Measurements from ENCODE around the gene MMS19. TPM values are rescaled to one million over a fixed set of nuclear protein-coding genes. Genes with fewer than 3 reads are reported as not detected.

MMS19 gene
- total RNA-seq, 1 experiment from 2014 or later: 105 TPM

- peak; percentile 84 to 89 for DNase-seq
- H3K9me3 Mint-ChIP-seq (ENCODE audit: unreplicated experiment): no peaks in the 10 kb centered on the region
- H3K27me3 Mint-ChIP-seq (ENCODE audit: insufficient read depth, unreplicated experiment): no peaks in the 10 kb centered on the region
- Histone ChIP-seq H3K36me3 (ENCODE audit: control insufficient read depth, insufficient read depth, low read length) (no peaks in the 10 kb centered on the region), H3K27me3 (replicated peaks; ENCODE audit: control insufficient read depth, insufficient read depth, low read length) (no peaks in the 10 kb centered on the region), H3K4me1 (peaks cover 23% of the 10 kb centered on the region), H3K4me3 (ENCODE audit: low read depth, low read length) (peak overlapping the region; percentile 71), H3K9me3 (no peaks in the 10 kb centered on the region)
- CTCF ChIA-PET: interaction anchor here (1.0 kb wide), 1 partner anchor 34 kb away, joined by 3 read pairs; no protein-coding TSS in a partner anchor
- TF ChIP-seq CTCF (IDR thresholded peaks at IDR 0.05; ENCODE audit: insufficient read depth in 1 of 2, low read depth in 1 of 2, low read length in 1 of 2, severe bottlenecking in 1 of 2, unreplicated experiment in 1 of 2): no peak
- BruUV-seq (replicated peaks): no TSS peak
- H3K27ac Mint-ChIP-seq (ENCODE audit: unreplicated experiment): peak overlapping the region; percentile 91
- peak overlapping the region; percentile 91 for H3K4me3 Mint-ChIP-seq (ENCODE audit: unreplicated experiment)
- intact Hi-C loops (cut with micrococcal nuclease; ENCODE audit: unreplicated experiment): loop anchor here (1.0 to 5.0 kb wide), 4 partner anchors 34 to 165 kb away; partner anchors contain the start of genes EXOSC1, FRAT2 and ZDHHC16
- POLR2A ChIA-PET: no interaction called here
- H3K36me3 Mint-ChIP-seq (ENCODE audit: insufficient read depth, unreplicated experiment): peaks cover 14% of the 10 kb centered on the region
- H3K4me1 Mint-ChIP-seq (ENCODE audit: low read depth, unreplicated experiment): peaks cover 25% of the 10 kb centered on the region
Observed at GRCh38 chr10:97497572-97498075, 598 bp downstream of the MMS19 start.

- intact Hi-C loops (cut with micrococcal nuclease; ENCODE audit: unreplicated experiment): loop anchor here (5.0 kb wide), 1 partner anchor 163 kb away; the partner anchor contains the start of gene FRAT2
- peak in 1 of 2 experiments; percentile 35 for DNase-seq
- no peaks in the 10 kb centered on the region for H3K9me3 ChIP-seq
- Mint-ChIP-seq H3K27me3 (ENCODE audit: insufficient read depth, unreplicated experiment) (no peaks in the 10 kb centered on the region), H3K27ac (ENCODE audit: unreplicated experiment) (no peak overlapping the region), H3K4me1 (ENCODE audit: low read depth, unreplicated experiment) (peaks cover 12% of the 10 kb centered on the region), H3K9me3 (ENCODE audit: unreplicated experiment) (no peaks in the 10 kb centered on the region), H3K4me3 (ENCODE audit: unreplicated experiment) (peak overlapping the region; percentile 11), H3K36me3 (ENCODE audit: insufficient read depth, unreplicated experiment) (peaks cover 20% of the 10 kb centered on the region)
- no peaks in the 10 kb centered on the region for H3K27me3 ChIP-seq (replicated peaks; ENCODE audit: control insufficient read depth, insufficient read depth, low read length)
- TF ChIP-seq CTCF (IDR thresholded peaks at IDR 0.05; ENCODE audit: insufficient read depth in 1 of 2, low read depth in 1 of 2, low read length in 1 of 2, severe bottlenecking in 1 of 2, unreplicated experiment in 1 of 2): no peak
- peaks cover 23% of the 10 kb centered on the region for H3K4me1 ChIP-seq
- H3K4me3 ChIP-seq (ENCODE audit: low read depth, low read length): no peak overlapping the region
- no peaks in the 10 kb centered on the region for H3K36me3 ChIP-seq (ENCODE audit: control insufficient read depth, insufficient read depth, low read length)
- ChIA-PET POLR2A (interaction anchor here (0.6 kb wide), 1 partner anchor 139 kb away, joined by 3 read pairs; no protein-coding TSS in a partner anchor), CTCF (interaction anchor here (1.7 kb wide), 1 partner anchor 59 kb away, joined by 6 read pairs; no protein-coding TSS in a partner anchor)
- no TSS peak for BruUV-seq (replicated peaks)
Observed at GRCh38 chr10:97494863-97495506, 3.2 kb downstream of the MMS19 start.

- Mint-ChIP-seq H3K9me3 (ENCODE audit: unreplicated experiment) (no peaks in the 10 kb centered on the region), H3K36me3 (ENCODE audit: insufficient read depth, unreplicated experiment) (peaks cover 20% of the 10 kb centered on the region), H3K27ac (ENCODE audit: unreplicated experiment) (no peak overlapping the region), H3K27me3 (ENCODE audit: insufficient read depth, unreplicated experiment) (no peaks in the 10 kb centered on the region), H3K4me1 (ENCODE audit: low read depth, unreplicated experiment) (peaks cover 10% of the 10 kb centered on the region), H3K4me3 (ENCODE audit: unreplicated experiment) (no peak overlapping the region)
- no peak for DNase-seq
- intact Hi-C loops (cut with micrococcal nuclease; ENCODE audit: unreplicated experiment): no loop called here
- Histone ChIP-seq H3K27me3 (replicated peaks; ENCODE audit: control insufficient read depth, insufficient read depth, low read length) (no peaks in the 10 kb centered on the region), H3K36me3 (ENCODE audit: control insufficient read depth, insufficient read depth, low read length) (no peaks in the 10 kb centered on the region), H3K9me3 (no peaks in the 10 kb centered on the region), H3K4me1 (peaks cover 23% of the 10 kb centered on the region), H3K4me3 (ENCODE audit: low read depth, low read length) (no peak overlapping the region)
- ChIA-PET CTCF (interaction anchor here (1.7 kb wide), 1 partner anchor 60 kb away, joined by 6 read pairs; no protein-coding TSS in a partner anchor), POLR2A (no interaction called here)
- BruUV-seq (replicated peaks): no TSS peak
- TF ChIP-seq CTCF (IDR thresholded peaks at IDR 0.05; ENCODE audit: insufficient read depth in 1 of 2, low read depth in 1 of 2, low read length in 1 of 2, severe bottlenecking in 1 of 2, unreplicated experiment in 1 of 2): no peak
Observed at GRCh38 chr10:97494151-97494550, 4.1 kb downstream of the MMS19 start.
